ENCODE results near the gene ENOX1.

DNA sequence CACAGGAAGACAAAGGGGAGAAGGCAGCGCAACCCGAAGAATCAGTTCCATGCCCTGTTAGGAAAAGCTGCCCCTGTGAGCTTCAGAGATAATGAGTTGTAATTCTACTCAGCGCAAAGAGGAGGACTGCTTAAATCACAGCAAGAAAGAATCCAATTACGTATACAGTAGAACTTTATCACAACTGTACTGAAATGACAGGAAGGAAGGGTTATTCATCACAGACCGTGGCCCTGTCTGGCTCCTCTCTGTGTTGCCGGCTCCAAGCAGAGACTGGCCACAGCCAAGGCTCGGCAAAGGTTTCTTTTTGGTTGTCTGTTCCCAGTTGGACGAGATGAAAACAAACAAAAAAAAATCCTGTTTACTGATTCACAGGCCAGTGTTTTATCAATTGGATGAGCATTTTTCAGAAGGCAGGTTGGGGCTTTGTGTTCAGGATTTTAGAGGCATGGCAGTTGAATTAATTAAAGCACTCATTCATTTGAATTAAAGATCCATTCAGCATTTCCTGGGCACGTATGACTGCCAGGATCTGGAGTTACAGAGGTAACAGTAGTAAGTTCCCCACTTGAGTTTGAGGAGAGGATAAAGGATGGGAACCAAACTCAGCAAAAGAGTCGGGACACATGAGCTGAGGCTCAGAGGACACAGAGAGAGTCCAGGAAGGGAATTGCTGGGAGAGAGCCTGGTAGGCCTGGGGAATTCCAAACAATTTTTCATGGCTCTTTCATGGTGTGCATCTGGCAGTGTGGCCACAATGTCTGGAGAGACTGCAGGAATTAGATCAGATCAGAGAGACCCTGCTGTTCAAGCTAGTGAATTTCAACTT lies 422.3 kb downstream of the ENOX1 start:
- TF ChIP-seq, protein P1, sequence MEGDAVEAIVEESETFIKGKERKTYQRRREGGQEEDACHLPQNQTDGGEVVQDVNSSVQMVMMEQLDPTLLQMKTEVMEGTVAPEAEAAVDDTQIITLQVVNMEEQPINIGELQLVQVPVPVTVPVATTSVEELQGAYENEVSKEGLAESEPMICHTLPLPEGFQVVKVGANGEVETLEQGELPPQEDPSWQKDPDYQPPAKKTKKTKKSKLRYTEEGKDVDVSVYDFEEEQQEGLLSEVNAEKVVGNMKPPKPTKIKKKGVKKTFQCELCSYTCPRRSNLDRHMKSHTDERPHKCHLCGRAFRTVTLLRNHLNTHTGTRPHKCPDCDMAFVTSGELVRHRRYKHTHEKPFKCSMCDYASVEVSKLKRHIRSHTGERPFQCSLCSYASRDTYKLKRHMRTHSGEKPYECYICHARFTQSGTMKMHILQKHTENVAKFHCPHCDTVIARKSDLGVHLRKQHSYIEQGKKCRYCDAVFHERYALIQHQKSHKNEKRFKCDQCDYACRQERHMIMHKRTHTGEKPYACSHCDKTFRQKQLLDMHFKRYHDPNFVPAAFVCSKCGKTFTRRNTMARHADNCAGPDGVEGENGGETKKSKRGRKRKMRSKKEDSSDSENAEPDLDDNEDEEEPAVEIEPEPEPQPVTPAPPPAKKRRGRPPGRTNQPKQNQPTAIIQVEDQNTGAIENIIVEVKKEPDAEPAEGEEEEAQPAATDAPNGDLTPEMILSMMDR (tag by site-specific recombination; IDR thresholded peaks at IDR 0.05), result no peak
- TF ChIP-seq ZSCAN23 (tag by site-specific recombination; IDR thresholded peaks at IDR 0.05), result no peak
- no peak for TF ChIP-seq REST (tag by site-specific recombination; IDR thresholded peaks at IDR 0.05)

Measured in HEK293 (cell line).